Measurements from ENCODE around the gene EP400. TPM values are rescaled to one million over a fixed set of nuclear protein-coding genes. Genes with fewer than 3 reads are reported as not detected.

The EP400 gene
- total and polyA plus RNA-seq, 2 of the 13 experiments (the other 11 are each of a cell fraction or from before 2014, with no cell fraction given) = 4.9 to 5.0 TPM

DNA sequence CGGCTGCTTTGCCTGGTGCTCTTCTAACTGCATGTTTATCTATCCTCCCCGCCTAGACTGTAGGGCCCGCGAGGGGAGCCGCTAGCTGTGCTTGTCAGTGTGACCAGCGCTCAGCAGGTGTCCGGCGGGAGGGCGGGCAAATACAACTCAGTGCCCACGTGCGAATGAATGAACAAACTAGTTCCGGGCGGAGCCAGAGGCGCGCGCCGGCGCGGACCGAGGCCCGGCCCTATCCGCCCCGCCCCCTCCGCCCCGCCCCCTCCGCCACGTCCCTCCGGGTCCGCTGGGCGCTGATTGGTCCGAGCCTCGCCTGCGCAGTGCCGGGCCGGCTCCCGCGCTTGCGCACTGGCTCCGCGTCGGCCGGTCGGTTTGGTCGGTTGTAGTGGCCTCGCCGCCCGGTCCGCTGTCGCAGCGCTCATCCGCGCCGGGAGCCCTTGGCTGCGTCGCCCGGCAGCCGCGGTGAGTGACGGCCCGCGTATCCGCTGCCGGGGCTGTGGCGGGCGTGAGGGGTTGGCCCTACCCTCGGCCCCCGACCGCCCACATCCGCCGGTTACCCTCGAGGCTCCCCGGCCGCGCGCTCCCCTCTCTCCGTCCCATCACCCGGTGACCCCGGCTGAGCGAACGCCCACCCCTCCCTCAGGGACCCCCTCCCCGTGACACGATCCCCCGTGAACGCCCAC, 134.3 kb downstream of the EP400 start (continued):
- TF ChIP-seq, protein P1, sequence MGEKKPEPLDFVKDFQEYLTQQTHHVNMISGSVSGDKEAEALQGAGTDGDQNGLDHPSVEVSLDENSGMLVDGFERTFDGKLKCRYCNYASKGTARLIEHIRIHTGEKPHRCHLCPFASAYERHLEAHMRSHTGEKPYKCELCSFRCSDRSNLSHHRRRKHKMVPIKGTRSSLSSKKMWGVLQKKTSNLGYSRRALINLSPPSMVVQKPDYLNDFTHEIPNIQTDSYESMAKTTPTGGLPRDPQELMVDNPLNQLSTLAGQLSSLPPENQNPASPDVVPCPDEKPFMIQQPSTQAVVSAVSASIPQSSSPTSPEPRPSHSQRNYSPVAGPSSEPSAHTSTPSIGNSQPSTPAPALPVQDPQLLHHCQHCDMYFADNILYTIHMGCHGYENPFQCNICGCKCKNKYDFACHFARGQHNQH (CRISPR knock-in tag; IDR thresholded peaks at IDR 0.05) = peak; percentile 56; the same call in 1 of the 2 replicates
- TF ChIP-seq GATAD1 (CRISPR knock-in tag; IDR thresholded peaks at IDR 0.05) (peak; percentile 69; the same call in 1 of the 2 replicates), SAP130 (CRISPR knock-in tag; IDR thresholded peaks at IDR 0.05; ENCODE audit: low read depth) (peak; percentile 97), ZNF761 (CRISPR knock-in tag; conservative IDR thresholded peaks at IDR 0.05) (peak; percentile 45; the same call in 1 of the 2 replicates), NCOA2 (CRISPR knock-in tag; IDR thresholded peaks at IDR 0.05) (peak; percentile 35; the same call in 1 of the 2 replicates), SALL1 (CRISPR knock-in tag; IDR thresholded peaks at IDR 0.05) (peak; percentile 66), ZUFSP (CRISPR knock-in tag; IDR thresholded peaks at IDR 0.05; ENCODE audit: borderline replicate concordance) (no peak), ZNF274 (CRISPR knock-in tag; IDR thresholded peaks at IDR 0.05) (0 out of 2 replicates have a peak, but pooled peaks have one; percentile 48), SP4 (CRISPR knock-in tag; IDR thresholded peaks at IDR 0.05) (0 out of 2 replicates have a peak, but pooled peaks have one; percentile 34), HOXA9 (CRISPR knock-in tag; IDR thresholded peaks at IDR 0.05; ENCODE audit: borderline replicate concordance) (0 out of 2 replicates have a peak, but pooled peaks have one; percentile 14), PATZ1 (CRISPR knock-in tag; IDR thresholded peaks at IDR 0.05) (peak; percentile 40), TFE3 (CRISPR knock-in tag; IDR thresholded peaks at IDR 0.05) (peak; percentile 47; the same call in 1 of the 2 replicates), ZNF747 (CRISPR knock-in tag; IDR thresholded peaks at IDR 0.05; ENCODE audit: borderline replicate concordance) (peak; percentile 64; the same call in 1 of the 2 replicates)
- TF ChIP-seq, protein P2, sequence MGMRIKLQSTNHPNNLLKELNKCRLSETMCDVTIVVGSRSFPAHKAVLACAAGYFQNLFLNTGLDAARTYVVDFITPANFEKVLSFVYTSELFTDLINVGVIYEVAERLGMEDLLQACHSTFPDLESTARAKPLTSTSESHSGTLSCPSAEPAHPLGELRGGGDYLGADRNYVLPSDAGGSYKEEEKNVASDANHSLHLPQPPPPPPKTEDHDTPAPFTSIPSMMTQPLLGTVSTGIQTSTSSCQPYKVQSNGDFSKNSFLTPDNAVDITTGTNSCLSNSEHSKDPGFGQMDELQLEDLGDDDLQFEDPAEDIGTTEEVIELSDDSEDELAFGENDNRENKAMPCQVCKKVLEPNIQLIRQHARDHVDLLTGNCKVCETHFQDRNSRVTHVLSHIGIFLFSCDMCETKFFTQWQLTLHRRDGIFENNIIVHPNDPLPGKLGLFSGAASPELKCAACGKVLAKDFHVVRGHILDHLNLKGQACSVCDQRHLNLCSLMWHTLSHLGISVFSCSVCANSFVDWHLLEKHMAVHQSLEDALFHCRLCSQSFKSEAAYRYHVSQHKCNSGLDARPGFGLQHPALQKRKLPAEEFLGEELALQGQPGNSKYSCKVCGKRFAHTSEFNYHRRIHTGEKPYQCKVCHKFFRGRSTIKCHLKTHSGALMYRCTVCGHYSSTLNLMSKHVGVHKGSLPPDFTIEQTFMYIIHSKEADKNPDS (CRISPR knock-in tag; IDR thresholded peaks at IDR 0.05) = no peak
- TF ChIP-seq, protein P3, sequence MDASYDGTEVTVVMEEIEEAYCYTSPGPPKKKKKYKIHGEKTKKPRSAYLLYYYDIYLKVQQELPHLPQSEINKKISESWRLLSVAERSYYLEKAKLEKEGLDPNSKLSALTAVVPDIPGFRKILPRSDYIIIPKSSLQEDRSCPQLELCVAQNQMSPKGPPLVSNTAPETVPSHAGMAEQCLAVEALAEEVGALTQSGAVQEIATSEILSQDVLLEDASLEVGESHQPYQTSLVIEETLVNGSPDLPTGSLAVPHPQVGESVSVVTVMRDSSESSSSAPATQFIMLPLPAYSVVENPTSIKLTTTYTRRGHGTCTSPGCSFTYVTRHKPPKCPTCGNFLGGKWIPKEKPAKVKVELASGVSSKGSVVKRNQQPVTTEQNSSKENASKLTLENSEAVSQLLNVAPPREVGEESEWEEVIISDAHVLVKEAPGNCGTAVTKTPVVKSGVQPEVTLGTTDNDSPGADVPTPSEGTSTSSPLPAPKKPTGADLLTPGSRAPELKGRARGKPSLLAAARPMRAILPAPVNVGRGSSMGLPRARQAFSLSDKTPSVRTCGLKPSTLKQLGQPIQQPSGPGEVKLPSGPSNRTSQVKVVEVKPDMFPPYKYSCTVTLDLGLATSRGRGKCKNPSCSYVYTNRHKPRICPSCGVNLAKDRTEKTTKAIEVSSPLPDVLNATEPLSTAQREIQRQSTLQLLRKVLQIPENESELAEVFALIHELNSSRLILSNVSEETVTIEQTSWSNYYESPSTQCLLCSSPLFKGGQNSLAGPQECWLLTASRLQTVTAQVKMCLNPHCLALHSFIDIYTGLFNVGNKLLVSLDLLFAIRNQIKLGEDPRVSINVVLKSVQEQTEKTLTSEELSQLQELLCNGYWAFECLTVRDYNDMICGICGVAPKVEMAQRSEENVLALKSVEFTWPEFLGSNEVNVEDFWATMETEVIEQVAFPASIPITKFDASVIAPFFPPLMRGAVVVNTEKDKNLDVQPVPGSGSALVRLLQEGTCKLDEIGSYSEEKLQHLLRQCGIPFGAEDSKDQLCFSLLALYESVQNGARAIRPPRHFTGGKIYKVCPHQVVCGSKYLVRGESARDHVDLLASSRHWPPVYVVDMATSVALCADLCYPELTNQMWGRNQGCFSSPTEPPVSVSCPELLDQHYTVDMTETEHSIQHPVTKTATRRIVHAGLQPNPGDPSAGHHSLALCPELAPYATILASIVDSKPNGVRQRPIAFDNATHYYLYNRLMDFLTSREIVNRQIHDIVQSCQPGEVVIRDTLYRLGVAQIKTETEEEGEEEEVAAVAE (CRISPR knock-in tag; IDR thresholded peaks at IDR 0.05; ENCODE audit: borderline replicate concordance) = no peak
